Activated naive CD4-positive, alpha-beta T cell treated with anti-CD3 and anti-CD28 coated beads, Interleukin-2, amount 50 U/mL, for 16 hours (primary cell): ENCODE results near the gene CNN3.

Experiments
- DNase-seq: peaks from one replicate; pipeline ENCODE4 v3.0.0-alpha.2; 2020

The CNN3 gene

DNA sequence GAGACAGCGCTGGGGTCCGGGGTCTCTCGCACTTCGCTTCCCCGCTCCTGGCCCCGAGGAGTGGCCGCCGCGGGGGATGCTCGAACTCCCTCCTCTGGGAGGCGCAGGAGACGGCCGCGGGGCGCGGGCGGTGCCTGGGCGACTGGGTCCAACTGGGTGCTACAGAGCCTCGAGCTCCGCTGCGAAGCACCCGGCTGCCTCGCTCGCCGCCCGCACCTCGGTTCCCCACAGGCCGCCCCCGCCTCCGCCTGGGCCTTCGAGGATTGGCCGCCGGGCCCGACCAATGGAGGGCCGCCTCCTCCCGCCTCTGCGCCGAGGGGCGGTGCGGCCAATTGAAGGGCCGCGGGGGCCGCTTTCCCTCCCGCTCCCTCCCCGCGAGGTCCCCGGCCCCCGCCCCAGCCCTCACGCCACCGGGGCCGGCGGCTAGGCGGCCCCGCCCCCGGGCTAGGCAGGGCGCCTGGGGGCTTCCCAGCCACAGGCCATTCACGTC is at the start of gene CNN3:
TSS of gene CNN3 (minus strand) at position 196 of the 490 bp plus-strand sequence. CDS start 216 bp downstream, outside the sequence.
- DNase-seq: peak; percentile 80

DNA sequence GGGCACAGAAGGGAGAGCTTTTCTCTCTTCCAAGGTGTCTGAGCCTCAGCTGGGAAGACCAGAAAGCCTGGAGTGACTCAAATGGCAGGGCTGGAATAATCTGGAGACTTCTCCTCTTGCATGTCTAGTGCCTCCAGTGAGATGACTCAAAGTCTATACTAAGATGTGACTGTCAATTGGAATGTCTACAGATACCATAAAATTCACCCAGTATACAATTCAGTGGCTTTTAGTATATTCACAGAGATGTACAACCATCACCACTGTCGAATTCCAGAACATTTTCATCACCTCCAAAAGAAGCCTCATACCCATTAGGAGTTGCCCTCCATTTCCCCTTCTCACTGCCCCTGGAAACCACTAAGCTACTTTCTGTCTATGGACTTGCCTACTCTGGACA is 47.9 kb upstream of the CNN3 start:
- DNase-seq: no peak

DNA sequence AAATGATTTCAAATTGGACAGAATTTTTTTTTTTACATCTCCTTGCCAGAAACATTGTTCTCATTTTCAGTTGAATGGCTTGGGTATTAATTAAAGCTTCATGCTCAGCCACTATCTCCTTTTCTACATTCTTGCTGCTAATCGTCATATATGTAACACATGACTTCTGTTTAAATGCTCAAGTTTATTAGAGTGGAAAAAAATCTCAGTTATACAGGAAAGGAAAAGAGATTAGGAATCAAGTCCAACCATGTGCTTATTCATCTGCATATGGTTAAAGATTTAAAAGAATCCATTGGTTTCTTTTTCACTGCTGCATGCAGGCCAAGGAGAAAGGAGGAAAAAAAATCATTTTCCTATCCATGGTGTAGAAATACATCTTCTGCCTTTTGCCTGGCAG is 47.3 kb upstream of the CNN3 start:
- no peak for DNase-seq

DNA sequence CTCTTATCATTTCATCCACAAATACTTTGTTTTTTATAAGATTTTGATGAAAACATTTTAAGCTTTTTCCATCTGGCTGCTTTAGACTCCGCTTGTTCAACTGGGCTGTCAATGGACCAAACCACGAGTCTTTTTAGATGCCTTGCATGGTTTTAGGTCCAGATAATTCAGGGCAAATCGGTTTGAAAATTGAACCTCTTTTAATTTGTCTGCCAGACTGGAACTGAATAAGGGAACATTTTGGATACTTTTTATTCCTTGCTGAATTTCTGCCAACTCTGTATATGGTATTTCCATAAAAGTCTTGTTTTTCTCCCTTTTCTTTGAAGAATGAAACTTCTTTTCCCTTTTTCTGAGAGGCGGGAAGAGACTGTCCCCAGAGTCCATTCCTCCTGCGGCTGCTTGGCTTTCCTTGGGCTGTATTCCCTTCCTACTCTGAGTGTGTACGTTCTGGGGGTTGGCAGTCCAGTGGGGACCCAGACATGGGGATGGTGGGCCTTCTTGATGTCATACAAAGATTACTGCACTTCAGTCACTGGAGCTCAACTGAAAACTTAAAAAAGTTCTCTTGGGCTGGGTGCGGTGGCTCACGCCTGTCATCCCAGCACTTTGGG is 46.5 kb upstream of the CNN3 start:
- DNase-seq: no peak

DNA sequence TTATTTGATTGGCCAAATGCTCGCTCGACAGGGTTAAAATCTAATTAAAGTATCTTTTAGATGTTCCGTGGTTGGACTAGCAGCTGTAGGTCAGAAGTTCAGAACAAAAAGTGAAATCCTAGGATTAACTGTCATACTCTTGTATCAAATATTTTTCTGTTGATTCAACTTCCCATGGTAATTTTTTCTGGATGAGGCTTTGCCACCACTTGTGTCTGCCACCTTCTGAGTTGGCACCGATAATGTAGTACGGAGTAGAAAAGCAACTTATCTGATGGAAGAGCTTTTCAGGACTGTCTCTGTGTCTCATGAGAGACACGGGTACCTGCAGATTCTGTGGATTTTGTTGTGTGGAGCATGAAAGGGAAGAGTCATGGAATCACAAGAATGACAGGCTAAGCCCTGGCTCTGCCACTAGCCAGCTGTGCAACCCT is 44.6 kb upstream of the CNN3 start:
- no peak for DNase-seq

DNA sequence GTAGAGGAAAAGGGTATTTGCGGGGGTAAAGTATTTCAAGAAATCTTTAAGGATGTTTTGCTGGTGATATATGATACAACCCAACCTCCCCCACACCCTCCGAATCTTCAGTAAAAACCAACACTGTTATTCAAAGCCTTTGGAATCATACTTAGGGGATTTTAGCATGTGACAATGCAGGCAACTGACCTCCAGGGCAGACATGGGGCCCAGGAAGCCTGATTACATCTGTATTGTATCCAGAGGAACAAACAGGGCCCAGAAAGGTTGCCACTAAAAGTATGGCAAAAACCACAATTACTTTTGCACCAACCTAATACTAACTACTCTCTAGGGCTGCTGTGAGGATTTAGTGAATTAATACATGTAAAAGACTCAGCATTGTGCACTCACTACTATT is 43.9 kb upstream of the CNN3 start:
- DNase-seq: no peak

DNA sequence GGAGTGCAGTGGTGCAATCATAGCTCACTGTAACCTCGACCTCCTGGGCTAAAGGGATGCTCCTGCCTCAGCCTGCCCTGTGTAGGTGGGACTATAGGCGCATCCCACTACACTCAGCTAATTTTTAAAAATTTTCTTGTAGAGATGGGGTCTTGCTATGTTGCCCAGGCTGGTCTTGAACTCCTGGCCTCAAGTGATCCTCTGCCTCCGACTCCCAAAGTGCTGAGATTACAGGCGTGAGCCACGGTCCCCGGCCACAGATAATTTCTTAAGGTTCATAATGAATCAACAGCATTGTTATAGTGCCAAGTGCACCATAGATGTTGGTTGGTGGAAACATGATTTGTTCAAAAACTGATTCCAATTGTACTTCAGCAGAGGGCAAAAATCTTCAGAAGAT is 42.2 kb upstream of the CNN3 start:
- DNase-seq: no peak

DNA sequence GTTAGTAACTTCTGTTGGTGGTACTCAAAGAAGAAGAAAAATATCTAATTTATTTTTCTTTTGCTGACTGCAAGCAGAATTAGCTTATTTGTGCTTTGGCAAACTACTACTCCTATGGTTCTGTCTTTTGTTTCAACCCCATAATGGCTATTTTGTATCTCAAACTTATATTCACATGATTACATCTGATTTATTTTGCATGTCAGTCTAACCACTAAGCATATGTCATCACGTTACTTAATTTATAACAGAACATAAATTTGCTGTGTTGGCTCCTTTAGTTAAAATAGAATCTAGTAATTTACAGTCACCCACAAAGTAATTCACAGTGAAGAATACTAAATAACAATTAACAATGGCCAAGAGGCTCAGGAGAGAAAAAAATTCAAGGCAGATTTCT is 39.1 kb upstream of the CNN3 start:
- no peak for DNase-seq

DNA sequence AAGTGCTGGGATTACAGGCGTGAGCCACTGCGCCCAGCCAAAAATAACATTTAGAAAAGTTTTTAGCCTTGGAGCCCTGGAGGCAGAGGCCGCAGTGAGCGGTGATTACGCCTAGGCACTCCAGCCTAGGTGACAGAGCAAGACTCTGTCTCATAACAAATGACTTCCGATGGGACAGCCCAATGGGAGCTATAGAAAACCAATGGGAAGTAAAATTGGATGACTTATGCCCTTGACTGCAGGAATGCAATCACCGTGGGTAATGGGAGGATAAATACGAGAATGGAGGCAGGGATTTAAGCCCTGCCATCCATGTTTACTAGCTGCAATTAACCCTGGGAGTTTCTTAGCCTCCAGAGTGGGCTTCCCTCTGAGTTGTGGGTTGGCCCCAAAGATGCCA is 37.0 kb upstream of the CNN3 start:
- DNase-seq: no peak

DNA sequence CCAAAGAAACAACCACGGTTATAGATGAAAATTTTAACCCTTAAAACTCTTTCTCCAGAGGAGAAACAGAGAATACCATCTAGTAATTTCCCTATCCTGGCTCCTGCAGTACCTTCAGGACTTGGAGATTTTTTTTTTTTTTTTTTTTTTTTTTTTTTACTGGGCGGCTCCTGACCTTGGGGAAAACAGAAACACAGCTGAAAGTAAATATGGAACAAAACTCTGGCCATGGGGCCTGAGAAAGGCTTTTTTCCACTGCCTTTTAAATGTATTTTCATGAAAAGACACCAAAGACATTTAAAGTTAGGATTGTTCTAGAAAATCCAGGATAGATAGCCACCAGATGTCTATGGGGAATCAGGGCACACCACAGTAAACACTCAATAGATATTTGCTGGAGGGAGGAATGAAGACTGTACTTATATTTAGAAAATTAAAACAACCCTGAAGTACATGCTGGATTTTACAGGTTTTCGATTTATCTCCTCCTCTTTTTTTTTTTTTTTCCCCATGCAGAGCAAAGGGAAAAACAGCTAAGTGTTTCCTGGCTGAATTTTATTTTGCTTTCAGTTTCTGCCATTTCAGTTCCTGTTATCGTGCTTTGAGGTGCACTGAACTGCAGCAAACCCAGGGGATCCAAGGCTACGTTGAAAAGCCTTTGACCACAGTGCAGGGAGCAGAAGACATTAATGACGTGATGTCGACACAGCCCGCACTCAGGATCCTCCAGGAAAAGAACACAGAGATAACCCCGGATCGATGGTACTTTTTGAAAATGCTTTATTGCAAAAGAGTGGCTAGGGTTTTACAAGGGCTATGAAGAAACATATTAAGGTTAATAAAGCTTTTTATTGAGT is 35.7 kb upstream of the CNN3 start:
- peak; percentile 11 for DNase-seq

DNA sequence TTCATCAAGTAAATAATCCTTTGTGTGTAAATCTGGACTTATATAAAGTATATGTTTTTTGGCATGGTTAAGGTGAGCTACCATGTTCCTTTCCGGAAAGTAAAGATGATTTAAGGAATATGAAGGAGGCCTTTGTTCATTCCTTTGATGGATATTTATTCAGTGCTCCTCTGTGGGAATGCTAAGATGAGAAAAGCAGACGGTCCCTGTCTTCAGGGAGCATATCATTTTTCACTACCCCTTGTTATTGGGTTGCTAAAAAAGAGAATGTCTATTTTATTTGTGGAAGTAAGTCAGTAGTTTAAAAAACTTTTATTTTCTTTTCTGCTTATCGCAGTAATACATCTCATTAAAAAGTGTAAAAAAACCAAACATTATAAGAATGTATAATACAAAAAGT is 35.1 kb upstream of the CNN3 start:
- DNase-seq: no peak

DNA sequence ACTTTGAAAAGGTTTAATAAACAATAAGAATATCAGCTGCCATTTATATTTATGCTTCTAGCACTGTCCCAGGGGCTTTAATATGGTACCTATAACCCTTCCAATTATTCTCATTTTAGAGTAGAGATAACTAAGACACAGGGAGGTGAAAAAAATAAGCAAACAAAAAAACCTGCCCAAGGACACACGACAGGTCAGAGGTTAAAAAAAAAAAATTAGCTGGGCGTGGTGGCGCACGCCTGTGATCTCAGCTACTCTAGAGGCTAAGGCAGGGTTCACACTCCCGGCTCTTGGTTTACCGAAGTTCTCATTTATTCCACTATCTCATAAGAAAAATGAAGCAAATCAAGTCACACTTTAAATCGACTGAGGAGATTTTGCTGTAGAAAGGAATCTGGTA is 34.7 kb upstream of the CNN3 start:
- DNase-seq: no peak

DNA sequence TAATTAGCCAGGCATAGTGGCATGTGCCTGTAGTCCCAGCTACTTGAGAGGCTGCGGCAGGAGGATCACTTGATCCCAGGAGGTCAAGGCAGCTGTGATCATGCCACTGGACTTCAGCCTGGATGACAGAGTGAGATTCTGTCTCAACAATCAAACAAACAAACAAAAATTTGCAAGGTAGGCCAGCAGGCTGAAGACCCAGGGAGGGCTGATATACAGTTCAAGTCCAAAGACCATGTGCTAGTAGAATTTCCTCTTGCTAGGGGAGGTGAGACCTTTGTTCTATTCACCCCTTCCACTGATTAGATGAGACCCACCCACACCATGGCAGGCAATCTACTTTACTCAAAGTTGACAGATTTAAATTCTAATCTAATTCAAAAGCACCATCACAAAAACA is 31.2 kb upstream of the CNN3 start:
- DNase-seq: no peak

DNA sequence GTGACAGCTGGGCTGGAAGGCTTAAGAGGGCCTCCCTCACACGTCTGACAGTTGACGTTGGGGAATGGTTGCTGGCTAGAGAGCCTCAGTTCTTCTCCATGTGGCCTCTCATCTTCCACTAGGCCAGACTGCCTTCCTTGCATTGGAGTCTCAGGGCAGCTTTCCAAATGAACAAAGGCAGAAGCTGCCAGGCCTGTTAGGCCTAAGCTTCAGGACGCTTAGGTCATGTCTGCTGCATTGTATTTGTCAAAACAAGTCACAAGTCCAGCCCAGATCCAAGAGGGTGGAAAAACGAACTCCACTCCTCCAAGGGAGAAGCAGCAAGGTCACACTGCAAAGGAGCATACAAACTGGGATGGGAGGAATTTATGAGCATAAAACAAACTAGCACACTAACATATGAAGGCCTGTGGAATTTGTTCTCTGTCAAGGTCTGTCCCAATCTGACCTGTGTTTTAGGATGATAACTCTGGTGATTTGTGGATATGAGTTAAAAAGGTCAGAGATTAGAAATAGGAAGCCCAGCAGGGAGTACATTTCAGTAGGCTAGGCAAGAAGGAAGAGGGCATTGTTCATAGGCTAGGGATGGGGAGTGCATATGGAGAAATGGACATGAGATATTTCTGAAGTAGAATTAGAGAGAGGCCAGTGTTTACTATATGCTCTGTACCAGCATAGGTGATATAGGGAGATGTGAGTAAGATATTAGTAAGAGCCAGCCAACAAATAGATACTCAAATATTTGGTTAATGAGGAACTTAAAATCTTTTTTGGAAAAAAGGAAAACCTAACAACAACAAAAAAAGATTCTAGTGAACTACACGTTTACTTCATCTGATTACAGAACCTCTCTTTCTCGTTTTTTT is 29.1 kb upstream of the CNN3 start:
- no peak for DNase-seq

DNA sequence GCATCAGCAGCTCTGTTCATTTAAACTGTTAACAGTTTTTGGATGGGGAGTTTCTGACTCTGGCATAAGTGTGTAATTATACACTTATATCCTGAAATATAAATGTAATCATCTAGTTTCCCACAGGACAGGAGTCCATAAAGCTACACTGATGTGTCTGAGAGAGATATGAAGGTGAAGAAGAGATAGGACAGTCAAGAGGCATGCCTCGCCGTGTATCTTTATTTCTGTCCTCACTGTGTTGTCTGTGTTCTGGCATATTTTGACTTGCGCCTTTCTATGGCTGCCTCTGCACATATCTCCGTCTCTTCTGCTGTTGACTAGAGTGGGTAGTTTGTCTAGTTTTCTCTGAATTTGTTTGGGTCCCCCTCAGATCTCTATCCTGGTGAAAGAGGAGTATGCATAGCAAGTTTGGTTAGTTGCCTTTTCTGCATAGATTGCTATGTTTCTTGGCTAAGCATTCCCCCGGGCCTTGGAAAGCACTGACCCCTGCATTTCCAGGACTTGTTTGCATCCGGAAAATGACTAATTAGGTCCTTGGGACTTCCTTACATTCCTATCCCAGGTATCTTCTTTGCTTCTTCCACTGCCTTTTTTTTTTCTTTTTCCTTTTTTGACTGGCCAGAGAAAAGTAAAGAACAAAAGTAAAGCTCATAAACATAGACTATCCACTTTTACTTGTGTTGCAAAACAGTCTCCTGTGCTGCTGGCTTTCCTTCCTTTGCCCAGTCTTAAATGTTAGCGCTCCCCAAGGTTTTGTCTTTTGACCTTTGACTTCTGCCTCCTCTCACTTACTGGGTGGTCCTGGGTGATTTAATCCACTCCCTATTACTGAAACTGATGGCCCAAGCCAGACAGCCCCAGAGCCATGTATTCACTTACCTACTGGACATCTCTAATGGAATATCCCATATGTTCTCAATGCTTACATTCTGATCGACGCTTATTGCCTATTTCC is 27.6 kb upstream of the CNN3 start:
- no peak for DNase-seq

DNA sequence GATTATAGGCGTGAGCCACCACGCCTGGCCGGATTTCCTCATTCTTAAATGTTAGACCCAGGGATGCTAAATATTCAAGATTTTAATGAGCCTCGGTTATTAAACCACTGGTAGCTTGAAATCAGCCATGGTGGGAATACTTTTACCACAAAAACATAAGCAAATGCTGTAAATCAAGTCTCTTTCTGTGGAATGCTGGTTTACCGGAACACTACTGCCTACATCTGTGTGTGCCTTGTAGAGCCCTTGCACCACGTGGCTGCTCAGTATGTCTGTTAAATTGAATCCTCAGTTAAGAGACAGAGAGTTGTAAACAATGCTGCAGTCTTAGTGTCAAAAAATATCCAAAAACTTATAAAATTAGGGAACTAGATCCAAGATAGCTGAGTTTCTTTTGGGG is 26.8 kb upstream of the CNN3 start:
- no peak for DNase-seq

DNA sequence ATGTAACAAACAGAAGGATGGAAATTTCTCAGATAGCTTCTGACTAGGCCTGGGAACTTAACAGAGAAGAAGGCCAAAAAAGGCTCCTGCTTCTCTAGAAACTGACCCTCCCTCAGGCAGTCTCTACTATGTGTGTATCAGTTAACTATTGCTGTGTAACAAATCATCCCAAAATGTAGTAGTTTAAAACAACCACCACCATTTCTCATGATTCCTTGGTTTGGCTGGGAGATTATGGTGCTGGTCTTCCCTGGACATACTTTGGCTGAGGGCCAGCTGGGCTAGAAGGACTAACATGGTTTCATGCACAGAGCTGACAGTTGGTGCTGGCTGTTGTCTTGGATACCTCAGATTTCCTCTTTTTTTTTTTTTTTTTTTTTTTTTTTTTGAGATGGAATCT is 26.2 kb upstream of the CNN3 start:
- DNase-seq: no peak

DNA sequence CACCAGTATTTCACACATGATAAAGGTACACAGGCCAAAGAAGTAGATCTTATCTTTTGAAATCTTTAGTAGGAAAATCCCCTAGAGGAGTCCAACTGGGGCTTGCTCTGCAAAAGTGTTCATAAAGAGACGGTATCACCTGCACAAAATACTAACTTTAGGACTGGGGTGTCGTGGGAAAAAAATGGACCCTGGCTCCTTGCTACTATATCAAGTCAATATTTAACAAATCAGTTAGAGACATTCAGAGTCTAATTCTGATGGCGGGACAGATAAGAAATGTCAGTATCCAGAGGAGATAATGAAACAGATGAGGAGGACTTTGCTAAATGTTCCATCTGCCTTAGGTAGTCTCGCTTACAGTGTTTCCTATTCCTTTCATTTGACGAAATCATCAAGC is 25.6 kb upstream of the CNN3 start:
- no peak for DNase-seq

DNA sequence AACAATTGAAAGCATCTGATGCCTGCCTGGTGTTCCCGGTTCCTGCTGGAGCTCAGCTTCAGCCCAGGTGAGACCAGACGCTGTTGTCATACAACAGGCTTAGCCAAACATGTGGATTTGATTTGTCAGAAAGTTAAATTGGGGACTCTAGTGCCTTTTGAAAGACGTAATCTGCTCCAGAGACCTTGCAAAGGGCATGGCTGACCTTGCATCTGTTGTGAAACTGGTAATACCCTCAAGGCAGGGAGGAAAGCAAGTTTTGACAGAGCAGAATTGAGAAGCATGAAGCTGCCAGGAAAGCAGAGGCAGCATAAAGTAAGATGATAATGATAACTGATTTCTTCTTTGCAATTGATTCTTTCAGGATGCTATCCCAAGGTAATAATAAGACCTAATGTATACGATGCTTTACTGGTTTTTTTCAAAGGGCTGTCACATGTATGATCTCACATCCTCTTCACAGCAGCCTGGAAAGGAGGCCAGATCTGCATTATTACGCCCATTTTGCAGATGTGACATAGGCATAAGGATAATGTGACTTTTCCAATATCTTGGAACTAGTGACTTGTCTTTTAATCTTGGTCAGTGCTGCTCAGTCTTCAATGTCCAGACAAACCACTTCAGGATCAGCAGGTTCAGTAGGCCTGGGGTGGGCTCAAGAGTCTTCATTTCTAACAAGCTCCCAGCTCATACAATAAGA is 24.7 kb upstream of the CNN3 start:
- no peak for DNase-seq

DNA sequence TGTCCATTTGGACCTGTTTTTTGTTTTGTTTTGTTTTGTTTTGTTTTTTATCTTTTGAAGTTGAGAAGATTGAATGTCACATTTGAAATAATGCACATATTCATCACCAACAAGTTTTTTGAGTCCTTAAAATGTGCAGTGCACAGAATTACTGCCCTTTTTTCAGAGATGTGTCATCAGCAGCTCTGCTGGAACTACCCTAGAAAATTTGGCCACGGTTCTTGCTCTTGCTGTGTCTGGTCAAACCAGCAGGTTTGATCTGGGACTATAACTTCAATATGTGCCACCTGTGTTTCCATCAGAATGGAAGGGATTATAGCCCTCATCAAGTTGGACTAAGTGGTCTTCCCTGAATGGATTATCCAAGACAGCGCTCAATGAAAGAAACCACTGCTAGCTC is 24.1 kb upstream of the CNN3 start:
- DNase-seq: no peak
